ENCODE data around the gene LITAF.
"Not testable (repeated sequence)": the region's sequence is repeated elsewhere in the genome, so short reads cannot be mapped to it uniquely, and the experiment has no call there.

Gene LITAF

DNA sequence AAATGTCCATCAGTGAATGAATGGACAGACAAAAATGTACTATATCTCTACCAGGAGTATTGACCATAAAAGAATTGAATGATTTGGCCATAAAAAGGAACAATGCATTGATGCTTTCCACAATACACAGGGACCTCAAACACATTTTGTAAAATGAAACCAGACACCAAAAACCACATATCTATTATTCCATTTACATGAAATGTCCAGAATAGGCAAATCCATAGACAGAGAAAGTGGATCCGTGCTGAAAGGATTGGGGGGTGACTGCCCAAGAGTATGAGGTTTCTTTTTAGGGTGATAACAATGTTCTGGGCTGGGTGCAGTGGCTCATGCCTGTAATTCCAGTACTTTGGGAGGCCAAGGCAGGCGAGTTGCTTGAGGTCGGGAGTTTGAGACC is 6.9 kb upstream of the LITAF start:
- Histone ChIP-seq H3K4me1 (ENCODE audit: control insufficient read depth, insufficient read depth, low read length) (peaks cover 8% of the 10 kb centered on the region), H3K36me3 (ENCODE audit: control insufficient read depth, insufficient read depth, low read length, severe bottlenecking) (no peaks in the 10 kb centered on the region), H3K9ac (ENCODE audit: low read length) (no peak overlapping the region), H3K27me3 (replicated peaks; ENCODE audit: control insufficient read depth, insufficient read depth, low read length) (no peaks in the 10 kb centered on the region), H3K4me3 (ENCODE audit: low read length) (no peak overlapping the region), H3K9me3 (ENCODE audit: control insufficient read depth, low read length) (no peaks in the 10 kb centered on the region)
- DNase-seq (ENCODE audit: low read depth), result peak; percentile 52

DNA sequence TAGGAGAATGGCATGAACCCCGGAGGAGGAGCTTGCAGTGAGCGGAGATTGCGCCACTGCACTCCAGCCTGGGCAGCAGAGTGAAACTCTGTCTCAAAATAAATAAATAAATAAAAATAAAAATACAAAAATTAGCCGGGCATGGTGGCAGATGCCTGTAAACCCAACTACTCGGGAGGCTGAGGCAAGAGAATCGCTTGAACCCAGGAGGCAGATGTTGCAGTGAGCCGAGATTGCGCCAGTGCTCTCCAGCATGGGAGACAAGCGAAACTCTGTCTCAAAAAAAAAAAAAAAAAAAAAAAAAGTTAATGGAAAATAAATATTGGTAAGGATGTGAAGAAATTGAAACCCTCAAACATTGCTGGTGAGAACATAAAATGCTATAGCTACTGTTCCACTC is 6.4 kb upstream of the LITAF start:
- not testable (repeated sequence) for H3K36me3 ChIP-seq (ENCODE audit: control insufficient read depth, insufficient read depth, low read length, severe bottlenecking); H3K9ac ChIP-seq (ENCODE audit: low read length); H3K9me3 ChIP-seq (ENCODE audit: control insufficient read depth, low read length); H3K4me1 ChIP-seq (ENCODE audit: control insufficient read depth, insufficient read depth, low read length); H3K27me3 ChIP-seq (replicated peaks; ENCODE audit: control insufficient read depth, insufficient read depth, low read length); DNase-seq (ENCODE audit: low read depth); H3K4me3 ChIP-seq (ENCODE audit: low read length)

DNA sequence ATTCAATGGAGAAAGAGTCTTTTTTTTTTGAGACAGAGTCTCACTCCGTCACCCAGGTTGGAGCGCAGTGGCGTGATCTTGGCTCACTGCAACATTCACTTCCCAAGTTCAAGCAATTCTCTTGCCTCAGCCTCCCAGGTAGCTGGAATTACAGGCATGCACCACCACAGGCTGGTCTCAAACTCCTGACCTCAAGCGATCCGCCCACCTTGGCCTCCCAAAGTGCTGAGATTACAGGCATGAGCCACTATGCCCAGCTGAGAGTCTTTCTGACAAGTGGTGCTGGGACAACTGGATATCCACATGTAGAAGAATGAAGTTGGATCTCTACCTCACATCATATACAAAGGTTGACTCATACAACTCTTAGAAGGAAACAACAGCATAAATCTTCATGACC is 4.9 kb upstream of the LITAF start:
- H3K27me3 ChIP-seq (replicated peaks; ENCODE audit: control insufficient read depth, insufficient read depth, low read length); H3K9ac ChIP-seq (ENCODE audit: low read length); H3K9me3 ChIP-seq (ENCODE audit: control insufficient read depth, low read length); H3K4me3 ChIP-seq (ENCODE audit: low read length); DNase-seq (ENCODE audit: low read depth); H3K4me1 ChIP-seq (ENCODE audit: control insufficient read depth, insufficient read depth, low read length); H3K36me3 ChIP-seq (ENCODE audit: control insufficient read depth, insufficient read depth, low read length, severe bottlenecking): not testable (repeated sequence)

DNA sequence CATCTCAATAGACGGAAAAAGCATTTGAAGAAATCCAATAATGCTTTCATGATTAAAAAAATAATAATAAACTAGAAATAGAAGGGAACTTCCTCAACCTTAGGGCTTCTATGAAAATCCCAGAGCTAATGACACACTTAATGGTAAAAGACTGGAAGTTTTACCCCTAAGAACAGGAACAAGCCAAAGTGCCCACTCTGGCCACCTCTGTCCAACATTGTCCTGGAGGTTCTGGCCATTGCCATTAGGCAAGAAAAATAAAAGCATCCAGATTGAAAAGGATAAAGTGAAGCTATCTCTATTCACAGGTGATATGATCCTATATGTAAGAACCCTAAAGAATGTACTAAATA is 2.5 kb upstream of the LITAF start:
- Histone ChIP-seq H3K4me1 (ENCODE audit: control insufficient read depth, insufficient read depth, low read length) (peaks cover 16% of the 10 kb centered on the region), H3K9me3 (ENCODE audit: control insufficient read depth, low read length) (no peaks in the 10 kb centered on the region), H3K4me3 (ENCODE audit: low read length) (no peak overlapping the region), H3K27me3 (replicated peaks; ENCODE audit: control insufficient read depth, insufficient read depth, low read length) (no peaks in the 10 kb centered on the region), H3K36me3 (ENCODE audit: control insufficient read depth, insufficient read depth, low read length, severe bottlenecking) (no peaks in the 10 kb centered on the region), H3K9ac (ENCODE audit: low read length) (no peak overlapping the region)
- no peak for DNase-seq (ENCODE audit: low read depth)

DNA sequence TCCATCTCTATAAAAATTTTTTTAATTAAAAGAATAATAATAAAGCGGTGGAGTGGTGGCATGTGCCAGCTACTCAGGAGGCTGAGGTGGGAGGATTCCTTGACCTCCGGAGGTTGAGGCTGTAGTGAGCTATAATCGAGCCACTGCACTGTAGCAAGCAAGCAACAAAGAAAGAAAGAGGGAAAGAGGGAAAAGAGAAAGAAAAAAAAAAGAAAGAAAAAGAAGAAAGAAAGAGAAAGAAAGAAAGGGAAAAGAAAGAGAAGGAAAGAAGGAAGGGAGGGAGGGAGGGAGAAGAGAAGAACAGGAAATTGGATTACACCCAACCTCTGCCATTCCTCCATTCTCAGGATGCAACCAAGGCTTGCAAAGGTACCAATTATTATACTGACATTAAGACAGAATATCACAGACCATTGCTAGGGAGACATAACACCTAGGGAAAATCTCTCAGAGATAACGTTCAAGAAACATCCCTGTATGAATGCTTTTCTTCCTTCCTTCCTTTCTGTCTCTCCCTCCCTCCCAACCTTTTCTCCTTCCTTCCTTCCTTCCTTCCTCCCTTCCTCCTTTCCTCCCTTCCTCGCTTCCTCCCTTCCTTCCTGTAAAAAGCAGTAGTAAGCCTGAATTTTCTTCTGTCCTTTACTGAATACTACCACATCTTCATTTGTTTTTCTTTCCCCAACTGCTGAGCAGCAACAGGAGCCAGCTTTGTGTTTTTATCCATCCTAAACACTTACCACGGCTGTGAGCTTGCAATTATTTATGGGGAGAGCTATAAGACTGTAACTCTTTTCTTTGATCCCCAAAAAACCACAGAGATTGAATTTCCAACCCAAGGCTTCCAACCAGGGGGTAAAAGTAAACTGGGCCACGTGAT is 1.8 kb upstream of the LITAF start:
- Histone ChIP-seq H3K9me3 (ENCODE audit: control insufficient read depth, low read length) (no peaks in the 10 kb centered on the region), H3K9ac (ENCODE audit: low read length) (no peak overlapping the region), H3K4me3 (ENCODE audit: low read length) (no peak overlapping the region), H3K36me3 (ENCODE audit: control insufficient read depth, insufficient read depth, low read length, severe bottlenecking) (no peaks in the 10 kb centered on the region), H3K27me3 (replicated peaks; ENCODE audit: control insufficient read depth, insufficient read depth, low read length) (no peaks in the 10 kb centered on the region), H3K4me1 (ENCODE audit: control insufficient read depth, insufficient read depth, low read length) (peaks cover 16% of the 10 kb centered on the region)
- no peak for DNase-seq (ENCODE audit: low read depth)

DNA sequence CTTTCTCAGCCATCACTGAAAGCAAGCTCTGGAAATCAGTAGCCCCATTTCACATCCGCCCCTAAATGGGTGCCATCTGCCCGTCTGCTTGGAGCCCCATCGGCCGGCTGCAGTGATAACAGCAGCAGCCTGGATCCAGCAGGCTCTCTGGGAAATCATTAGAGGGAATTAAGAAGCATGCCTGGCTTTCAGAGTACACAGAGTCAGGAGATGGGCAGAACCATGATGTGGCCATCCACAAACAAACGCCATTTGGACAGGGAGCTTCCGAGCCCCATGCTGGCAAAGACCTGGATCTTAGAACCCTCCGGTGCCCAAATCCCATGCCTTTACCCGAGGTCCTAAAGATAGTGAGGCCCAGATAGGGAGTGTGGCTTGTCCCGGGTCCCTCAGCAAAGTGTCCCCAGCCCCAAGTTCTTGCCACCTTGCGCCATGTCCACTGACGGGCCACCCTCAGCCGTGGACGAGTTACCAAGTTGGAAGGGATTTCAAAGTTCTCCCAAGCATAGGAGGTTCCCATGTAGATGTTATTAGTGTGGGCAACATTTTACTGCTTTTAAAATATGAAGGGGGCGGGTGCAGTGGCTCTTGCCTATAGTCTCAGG is 1.0 kb upstream of the LITAF start:
- peak overlapping the region; percentile 85 for H3K4me3 ChIP-seq (ENCODE audit: low read length)
- peak overlapping the region; percentile 85 for H3K9ac ChIP-seq (ENCODE audit: low read length)
- H3K27me3 ChIP-seq (replicated peaks; ENCODE audit: control insufficient read depth, insufficient read depth, low read length), result no peaks in the 10 kb centered on the region
- peaks cover 20% of the 10 kb centered on the region for H3K4me1 ChIP-seq (ENCODE audit: control insufficient read depth, insufficient read depth, low read length)
- H3K36me3 ChIP-seq (ENCODE audit: control insufficient read depth, insufficient read depth, low read length, severe bottlenecking), result no peaks in the 10 kb centered on the region
- H3K9me3 ChIP-seq (ENCODE audit: control insufficient read depth, low read length), result no peaks in the 10 kb centered on the region
- DNase-seq (ENCODE audit: low read depth), result no peak

DNA sequence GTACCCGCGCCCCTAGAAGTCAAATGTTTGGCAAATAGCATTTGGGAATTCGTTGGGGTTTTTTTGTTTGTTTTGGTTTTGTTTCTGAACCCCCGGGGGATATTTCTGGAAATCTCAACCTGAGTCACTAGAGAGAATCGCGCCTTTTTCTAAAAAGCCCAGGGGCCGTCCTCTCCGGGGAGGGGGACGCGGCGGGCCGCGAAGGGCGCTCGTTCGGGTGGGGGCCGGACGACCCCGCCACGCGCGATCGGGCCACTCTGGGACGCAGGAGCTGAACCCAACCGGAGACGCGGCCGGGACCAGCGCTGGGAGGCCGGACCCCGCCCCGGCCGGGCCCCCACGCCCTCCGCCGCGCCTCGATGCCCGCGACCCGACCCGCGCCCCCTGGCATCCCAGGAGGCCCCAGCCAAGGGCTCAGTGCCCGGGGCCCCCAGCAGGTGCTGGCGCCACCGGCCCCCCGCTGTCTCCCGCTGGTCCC is 302 bp downstream of the LITAF start:
- H3K9ac ChIP-seq (ENCODE audit: low read length), result peak overlapping the region; percentile 84
- peak; percentile 55 for DNase-seq (ENCODE audit: low read depth)
- no peaks in the 10 kb centered on the region for H3K36me3 ChIP-seq (ENCODE audit: control insufficient read depth, insufficient read depth, low read length, severe bottlenecking)
- H3K4me3 ChIP-seq (ENCODE audit: low read length), result peak overlapping the region; percentile 85
- H3K4me1 ChIP-seq (ENCODE audit: control insufficient read depth, insufficient read depth, low read length), result peaks cover 20% of the 10 kb centered on the region
- no peaks in the 10 kb centered on the region for H3K9me3 ChIP-seq (ENCODE audit: control insufficient read depth, low read length)
- no peaks in the 10 kb centered on the region for H3K27me3 ChIP-seq (replicated peaks; ENCODE audit: control insufficient read depth, insufficient read depth, low read length)

DNA sequence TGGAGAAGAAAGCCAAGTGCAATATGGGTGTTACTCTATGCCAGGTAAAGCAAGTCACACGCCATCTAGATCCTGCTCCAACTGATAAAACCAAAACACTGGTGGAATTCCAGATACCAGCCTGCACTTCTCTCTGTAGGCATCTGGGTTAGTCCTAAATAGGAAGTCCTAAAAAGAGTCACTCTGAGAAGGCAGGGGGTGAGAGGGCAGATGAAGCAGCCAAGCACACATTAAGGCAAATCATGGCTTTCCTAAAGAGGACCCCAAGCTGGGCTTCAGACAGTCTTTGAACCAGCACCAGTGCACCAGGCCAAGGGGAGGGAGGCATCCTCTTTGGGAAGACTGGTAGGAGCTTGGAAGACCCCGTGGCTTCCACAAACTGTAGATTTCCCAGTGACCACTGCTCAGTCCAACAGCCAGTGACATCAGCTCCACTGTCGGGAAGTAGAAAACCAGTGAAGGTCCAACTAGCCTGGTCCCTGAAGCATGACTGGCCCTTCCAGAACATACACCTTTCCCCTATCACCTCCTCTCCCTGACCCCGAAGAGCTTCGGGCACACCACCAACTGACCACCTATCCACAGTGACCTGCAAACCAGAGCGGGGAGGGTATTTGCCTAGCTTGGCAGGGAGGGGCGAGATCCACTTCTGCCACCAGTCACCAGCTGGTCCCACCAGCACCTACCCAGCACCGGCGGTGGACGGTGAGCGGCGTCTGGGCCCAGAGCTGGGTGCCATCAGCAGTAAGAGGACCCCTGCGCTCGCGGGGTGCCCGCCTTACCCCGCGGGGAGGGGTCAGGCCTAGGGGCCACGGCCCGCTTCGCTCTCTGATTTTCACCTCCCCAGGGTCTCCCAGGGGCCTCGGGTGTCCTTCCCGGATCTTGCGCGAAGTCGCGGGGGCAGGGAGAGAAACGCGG is 1.0 kb downstream of the LITAF start:
- Histone ChIP-seq H3K4me1 (ENCODE audit: control insufficient read depth, insufficient read depth, low read length) (peaks cover 20% of the 10 kb centered on the region), H3K4me3 (ENCODE audit: low read length) (peak overlapping the region; percentile 85), H3K9ac (ENCODE audit: low read length) (peak overlapping the region; percentile 84), H3K9me3 (ENCODE audit: control insufficient read depth, low read length) (no peaks in the 10 kb centered on the region), H3K27me3 (replicated peaks; ENCODE audit: control insufficient read depth, insufficient read depth, low read length) (no peaks in the 10 kb centered on the region), H3K36me3 (ENCODE audit: control insufficient read depth, insufficient read depth, low read length, severe bottlenecking) (no peaks in the 10 kb centered on the region)
- DNase-seq (ENCODE audit: low read depth), result peak; percentile 48

DNA sequence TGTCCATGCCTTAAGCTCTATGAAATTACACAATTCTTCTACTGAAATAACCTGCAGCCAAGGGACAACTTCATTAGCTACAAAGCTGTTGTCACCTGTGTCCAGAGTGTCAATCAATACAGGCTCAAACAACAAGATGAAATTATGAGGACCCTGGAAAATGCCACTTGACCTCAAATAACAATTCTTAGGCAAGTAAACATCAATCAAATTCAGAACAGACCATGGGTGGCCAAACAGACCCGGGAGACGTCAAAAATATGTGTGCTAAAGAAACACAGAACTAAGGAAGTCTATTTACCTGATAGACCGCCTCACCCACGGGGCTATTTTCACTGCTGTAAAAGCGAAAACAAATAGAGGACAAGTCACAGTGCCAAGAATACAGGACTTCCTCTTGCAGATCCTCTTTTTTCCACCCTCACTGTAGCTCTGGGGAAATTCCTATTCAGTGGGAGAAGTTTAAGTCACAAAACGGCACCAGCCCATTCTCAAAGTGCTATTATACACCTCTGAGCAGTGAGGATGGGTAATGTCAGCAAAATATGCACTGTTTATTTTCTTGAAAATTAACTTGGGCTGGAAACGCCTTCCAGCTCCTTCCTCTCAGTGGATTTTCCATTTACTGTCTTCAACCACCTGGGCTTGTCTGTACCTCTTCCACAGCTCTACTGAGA is 2.7 kb downstream of the LITAF start:
- Histone ChIP-seq H3K27me3 (replicated peaks; ENCODE audit: control insufficient read depth, insufficient read depth, low read length) (no peaks in the 10 kb centered on the region), H3K4me1 (ENCODE audit: control insufficient read depth, insufficient read depth, low read length) (peaks cover 20% of the 10 kb centered on the region), H3K9me3 (ENCODE audit: control insufficient read depth, low read length) (no peaks in the 10 kb centered on the region), H3K9ac (ENCODE audit: low read length) (no peak overlapping the region), H3K36me3 (ENCODE audit: control insufficient read depth, insufficient read depth, low read length, severe bottlenecking) (no peaks in the 10 kb centered on the region), H3K4me3 (ENCODE audit: low read length) (no peak overlapping the region)
- no peak for DNase-seq (ENCODE audit: low read depth)

DNA sequence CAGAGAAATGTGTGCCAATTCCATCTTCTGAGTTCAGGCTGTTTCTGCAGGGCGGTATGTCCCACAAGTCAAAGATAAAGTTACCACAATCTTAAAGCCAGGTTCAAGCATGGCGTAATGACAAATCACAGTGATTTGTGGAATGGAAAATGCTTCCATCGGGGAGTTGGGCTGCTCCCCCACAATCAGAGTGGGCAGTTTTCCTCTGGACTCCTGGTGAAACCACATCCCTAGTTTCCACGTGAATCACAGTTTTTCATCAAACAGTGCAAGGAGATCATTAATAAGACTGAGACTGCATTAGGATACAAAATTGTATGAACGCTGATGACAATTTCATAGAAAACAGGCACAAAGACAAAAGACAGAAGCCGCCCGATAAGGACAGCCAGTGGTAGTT is 3.6 kb downstream of the LITAF start:
- H3K4me1 ChIP-seq (ENCODE audit: control insufficient read depth, insufficient read depth, low read length), result peaks cover 20% of the 10 kb centered on the region
- H3K9ac ChIP-seq (ENCODE audit: low read length), result no peak overlapping the region
- no peak overlapping the region for H3K4me3 ChIP-seq (ENCODE audit: low read length)
- no peaks in the 10 kb centered on the region for H3K36me3 ChIP-seq (ENCODE audit: control insufficient read depth, insufficient read depth, low read length, severe bottlenecking)
- peak; percentile 64 for DNase-seq (ENCODE audit: low read depth)
- no peaks in the 10 kb centered on the region for H3K27me3 ChIP-seq (replicated peaks; ENCODE audit: control insufficient read depth, insufficient read depth, low read length)
- H3K9me3 ChIP-seq (ENCODE audit: control insufficient read depth, low read length), result no peaks in the 10 kb centered on the region

All from adipocyte (in vitro differentiated cells).